ENCODE results near the gene PCDH9. TPM values are rescaled to one million over a fixed set of nuclear protein-coding genes. Genes with fewer than 3 reads are reported as not detected.

Gene PCDH9
- total and polyA plus RNA-seq, 2 of the 13 experiments (the other 11 are each of a cell fraction or from before 2014, with no cell fraction given), result 0.09 TPM; not detected in 1

- ATAC-seq, result no peak
- TF ChIP-seq, protein P1, sequence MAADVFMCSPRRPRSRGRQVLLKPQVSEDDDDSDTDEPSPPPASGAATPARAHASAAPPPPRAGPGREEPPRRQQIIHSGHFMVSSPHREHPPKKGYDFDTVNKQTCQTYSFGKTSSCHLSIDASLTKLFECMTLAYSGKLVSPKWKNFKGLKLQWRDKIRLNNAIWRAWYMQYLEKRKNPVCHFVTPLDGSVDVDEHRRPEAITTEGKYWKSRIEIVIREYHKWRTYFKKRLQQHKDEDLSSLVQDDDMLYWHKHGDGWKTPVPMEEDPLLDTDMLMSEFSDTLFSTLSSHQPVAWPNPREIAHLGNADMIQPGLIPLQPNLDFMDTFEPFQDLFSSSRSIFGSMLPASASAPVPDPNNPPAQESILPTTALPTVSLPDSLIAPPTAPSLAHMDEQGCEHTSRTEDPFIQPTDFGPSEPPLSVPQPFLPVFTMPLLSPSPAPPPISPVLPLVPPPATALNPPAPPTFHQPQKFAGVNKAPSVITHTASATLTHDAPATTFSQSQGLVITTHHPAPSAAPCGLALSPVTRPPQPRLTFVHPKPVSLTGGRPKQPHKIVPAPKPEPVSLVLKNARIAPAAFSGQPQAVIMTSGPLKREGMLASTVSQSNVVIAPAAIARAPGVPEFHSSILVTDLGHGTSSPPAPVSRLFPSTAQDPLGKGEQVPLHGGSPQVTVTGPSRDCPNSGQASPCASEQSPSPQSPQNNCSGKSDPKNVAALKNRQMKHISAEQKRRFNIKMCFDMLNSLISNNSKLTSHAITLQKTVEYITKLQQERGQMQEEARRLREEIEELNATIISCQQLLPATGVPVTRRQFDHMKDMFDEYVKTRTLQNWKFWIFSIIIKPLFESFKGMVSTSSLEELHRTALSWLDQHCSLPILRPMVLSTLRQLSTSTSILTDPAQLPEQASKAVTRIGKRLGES (CRISPR knock-in tag; IDR thresholded peaks at IDR 0.05; ENCODE audit: borderline replicate concordance), result no peak
- TF ChIP-seq DNMT1 (CRISPR knock-in tag; IDR thresholded peaks at IDR 0.05), result no peak
- no peak for TF ChIP-seq ZNF878 (CRISPR knock-in tag; IDR thresholded peaks at IDR 0.05)
- TF ChIP-seq ZNF790 (CRISPR knock-in tag; IDR thresholded peaks at IDR 0.05; ENCODE audit: borderline replicate concordance), result no peak
- TF ChIP-seq RNF219 (CRISPR knock-in tag; IDR thresholded peaks at IDR 0.05), result no peak
- TF ChIP-seq KMT2A (CRISPR knock-in tag; IDR thresholded peaks at IDR 0.05), result no peak
- no peak for TF ChIP-seq CEBPB (IDR thresholded peaks at IDR 0.05; ENCODE audit: borderline replicate concordance, low read depth, low read length)
- TF ChIP-seq BHLHE40 (IDR thresholded peaks at IDR 0.05; ENCODE audit: low read length), result no peak
- no peak for TF ChIP-seq KDM2A (CRISPR knock-in tag; IDR thresholded peaks at IDR 0.05; ENCODE audit: borderline replicate concordance, low read depth)
- no peak for TF ChIP-seq HES4 (CRISPR knock-in tag; IDR thresholded peaks at IDR 0.05; ENCODE audit: borderline replicate concordance)
- no peak for TF ChIP-seq NBN (conservative IDR thresholded peaks at IDR 0.05)
- TF ChIP-seq ETV5 (CRISPR knock-in tag; IDR thresholded peaks at IDR 0.05; ENCODE audit: borderline replicate concordance), result no peak
- no peak for TF ChIP-seq NFRKB (IDR thresholded peaks at IDR 0.05)
- TF ChIP-seq ZNF138 (CRISPR knock-in tag; IDR thresholded peaks at IDR 0.05; ENCODE audit: low read depth), result no peak
- TF ChIP-seq XRCC5 (optimal IDR thresholded peaks at IDR 0.05; ENCODE audit: low read length), result no peak
- no peaks in the 10 kb centered on the region for H3K36me3 ChIP-seq (replicated peaks in 1 of 2; ENCODE audit: control insufficient read depth in 1 of 2, insufficient read depth in 2 of 2, low read length in 2 of 2)
- WGBS (ENCODE audit: low lambda C conversion rate), result 8% methylated on average over 1 of the region's 1 CpG
- no peak overlapping the region for H3K4me3 ChIP-seq (replicated peaks in 1 of 3; ENCODE audit: insufficient read depth in 1 of 3, low read depth in 2 of 3, low read length in 3 of 3)
- BruUV-seq (replicated peaks), result no TSS peak
- intact Hi-C loops (cut with micrococcal nuclease; ENCODE audit: unreplicated experiment) (no loop called here), in situ Hi-C loops (cut with HindIII; ENCODE audit: extremely low pct_ligation_motif_present, low pct_unique_long_range_greater_than_20kb) (no loop called here)
- H3K9ac ChIP-seq (ENCODE audit: insufficient read depth, low read depth, low read length), result no peak overlapping the region
- no peaks in the 10 kb centered on the region for H3K9me3 ChIP-seq (ENCODE audit: low read length)
- no peaks in the 10 kb centered on the region for H3K4me1 ChIP-seq (ENCODE audit: insufficient read depth, low read length)
- H2AFZ ChIP-seq (ENCODE audit: low read length), result no peak overlapping the region
- CTCF ChIA-PET (ENCODE audit: low intra/inter-chr PET ratio, low total read pairs), result no interaction called here
- H3K27me3 ChIP-seq (ENCODE audit: control insufficient read depth in 1 of 2, insufficient read depth in 2 of 2, low read length in 2 of 2), result no peaks in the 10 kb centered on the region
- POLR2A ChIA-PET, result no interaction called here
- no peak for DNase-seq (ENCODE audit: low spot score)
- no peak overlapping the region for H3K4me2 ChIP-seq (ENCODE audit: low read depth, low read length)
- H3K79me2 ChIP-seq (ENCODE audit: insufficient read depth, low read length), result no peaks in the 10 kb centered on the region
- H3K27ac ChIP-seq (ENCODE audit: extremely low read length, insufficient read depth, low read length), result no peak overlapping the region
- H4K20me1 ChIP-seq (ENCODE audit: insufficient read depth, low read length), result no peaks in the 10 kb centered on the region
- FAIRE-seq, result no peak
Measured at GRCh38 chr13:66576381-66576780, 653.8 kb downstream of the PCDH9 start.
